IMR-90 (cell line): ENCODE results near the gene ARHGAP15. TPM values are rescaled to one million over a fixed set of nuclear protein-coding genes. Genes with fewer than 3 reads are reported as not detected.

Source experiments
- ATAC-seq: fragments of 200-7000 bp; cut with Tn5 transposase; 2 replicates; pipeline ENCODE4 v1.9.1; 2020; ENCODE audit warnings: low read depth, mild to moderate bottlenecking, moderate library complexity
- BruUV-seq: library from RNA; stranded (reverse); fragments of 400-500 nt; replicated peaks from 2 replicates; lab custom pipeline; 2021; lab: Mats Ljungman, UMichigan
- CTCF ChIA-PET: fragments of 300-600 bp; formaldehyde crosslinking; extraction: SDS; loops from one replicate; lab custom pipeline; 2021; ENCODE audit warnings: antibody characterized with exemption; lab: Yijun Ruan, JAX
- POLR2A ChIA-PET: fragments of 300-600 bp; sonication (Branson Sonifier 250); formaldehyde crosslinking; loops from one replicate; lab custom pipeline; 2022; ENCODE audit warnings: antibody characterized with exemption; ENCODE audit not compliant: unreplicated experiment; lab: Charles Lee
- DNase-seq: peaks from one replicate; pipeline ENCODE4 v3.0.0; 2013
- H2AFZ ChIP-seq: replicated peaks from 2 replicates; pipeline ENCODE3; 2013; ENCODE audit warnings: low read length, mild to moderate bottlenecking; ENCODE audit not compliant: poor library complexity
- H2AK5ac ChIP-seq: 2 replicates; pipeline ENCODE4 v1.6.1; 2013; ENCODE audit warnings: low read depth, low read length, inconsistent platforms
- H2AK9ac ChIP-seq: replicated peaks from 2 replicates; pipeline ENCODE3; 2013; ENCODE audit warnings: mild to moderate bottlenecking, low read depth, low read length, moderate library complexity; ENCODE audit not compliant: poor library complexity
- H2BK120ac ChIP-seq: 2 replicates; pipeline ENCODE4 v1.6.1; 2013; ENCODE audit warnings: low read depth, low read length, inconsistent platforms
- H2BK15ac ChIP-seq: 3 replicates; pipeline ENCODE4 v1.6.1; 2013; ENCODE audit warnings: low read depth, low read length, inconsistent platforms
- H2BK20ac ChIP-seq: 2 replicates; pipeline ENCODE4 v1.6.1; 2013; ENCODE audit warnings: low read depth, mild to moderate bottlenecking, inconsistent platforms, low read length, moderate library complexity
- H2BK5ac ChIP-seq: 2 replicates; pipeline ENCODE4 v1.6.1; 2013; ENCODE audit warnings: mild to moderate bottlenecking, low read depth, low read length, inconsistent platforms; ENCODE audit not compliant: poor library complexity, severe bottlenecking
- H3K14ac ChIP-seq: replicated peaks from 2 replicates; pipeline ENCODE4 v1.6.1; 2013; ENCODE audit warnings: low read depth, low read length, inconsistent platforms
- H3K18ac ChIP-seq: 2 replicates; pipeline ENCODE4 v1.6.1; 2013; ENCODE audit warnings: low read depth, low read length, control low read depth
- H3K23ac ChIP-seq: 2 replicates; pipeline ENCODE4 v1.6.1; 2013; ENCODE audit warnings: low read depth, low read length, inconsistent platforms
- H3K27ac ChIP-seq: 2 replicates; pipeline ENCODE4 v1.5.1; 2013; ENCODE audit warnings: mild to moderate bottlenecking, control low read depth, low read length; ENCODE audit not compliant: insufficient read depth
- H3K27me3 ChIP-seq: 2 replicates; pipeline ENCODE4 v1.6.1; 2013; ENCODE audit warnings: low read length; ENCODE audit not compliant: control insufficient read depth, insufficient read depth
- H3K36me3 ChIP-seq: 2 replicates; pipeline ENCODE4 v1.6.1; 2013; ENCODE audit warnings: low read length, mixed read lengths; ENCODE audit not compliant: control insufficient read depth, insufficient read depth
- H3K4ac ChIP-seq: 2 replicates; pipeline ENCODE4 v1.6.1; 2013; ENCODE audit warnings: low read depth, low read length, inconsistent platforms
- H3K4me1 ChIP-seq: 2 replicates; pipeline ENCODE4 v1.6.1; 2013; ENCODE audit warnings: low read length, mixed read lengths; ENCODE audit not compliant: control insufficient read depth, insufficient read depth
- H3K4me2 ChIP-seq: 2 replicates; pipeline ENCODE4 v1.6.1; 2013; ENCODE audit warnings: low read depth, mild to moderate bottlenecking, control low read depth, low read length, moderate library complexity
- H3K4me3 ChIP-seq: 2 replicates; pipeline ENCODE4 v1.5.1; 2013; ENCODE audit warnings: low read depth, mild to moderate bottlenecking, control low read depth, low read length, moderate library complexity; ENCODE audit not compliant: insufficient read depth
- H3K56ac ChIP-seq: 2 replicates; pipeline ENCODE4 v1.6.1; 2013; ENCODE audit warnings: low read length, inconsistent platforms; ENCODE audit not compliant: insufficient read depth; ENCODE audit errors: extremely low read depth
- H3K79me1 ChIP-seq, 2 experiments: 2 replicates each; pipeline ENCODE4 v1.6.1; 2013; ENCODE audit warnings: low read length in 2 of 2, inconsistent platforms in 1 of 2, low read depth in 1 of 2
- H3K9ac ChIP-seq: 2 replicates; pipeline ENCODE4 v1.6.1; 2013; ENCODE audit warnings: low read depth, low read length, control low read depth
- H3K9me1 ChIP-seq: 2 replicates; pipeline ENCODE4 v1.6.1; 2013; ENCODE audit warnings: low read length, inconsistent platforms; ENCODE audit not compliant: insufficient read depth
- H3K9me3 ChIP-seq: 2 replicates; pipeline ENCODE4 v1.6.1; 2013; ENCODE audit warnings: low read length; ENCODE audit not compliant: control insufficient read depth, insufficient read depth
- H4K20me1 ChIP-seq: 2 replicates; pipeline ENCODE4 v1.6.1; 2013; ENCODE audit warnings: low read length, inconsistent platforms; ENCODE audit not compliant: insufficient read depth
- H4K5ac ChIP-seq: 2 replicates; pipeline ENCODE4 v1.6.1; 2013; ENCODE audit warnings: mild to moderate bottlenecking, low read depth, low read length, control low read depth
- H4K8ac ChIP-seq, 2 experiments: 2 replicates each; pipeline ENCODE4 v1.6.1; 2013; ENCODE audit warnings: low read depth in 2 of 2, low read length in 2 of 2, control low read depth in 1 of 2, inconsistent platforms in 1 of 2
- H4K91ac ChIP-seq: 2 replicates; pipeline ENCODE4 v1.6.1; 2013; ENCODE audit warnings: low read depth, low read length, inconsistent platforms; ENCODE audit not compliant: insufficient read depth
- CHD1 ChIP-seq: IDR thresholded peaks from 2 replicates; pipeline ENCODE4 v1.6.1; 2012; ENCODE audit warnings: low read depth, low read length, improper control_type of control experiment
- CTCF ChIP-seq: conservative IDR thresholded peaks from 2 replicates; pipeline ENCODE4 v1.5.1; 2012; ENCODE audit warnings: mild to moderate bottlenecking, low read depth, low read length, improper control_type of control experiment
- FOS ChIP-seq: fragments of 150-350 bp; IDR thresholded peaks from 2 replicates; pipeline ENCODE4 v1.6.1; 2016; ENCODE audit warnings: low read depth, low read length
- MXI1 ChIP-seq: IDR thresholded peaks from 2 replicates; pipeline ENCODE4 v1.6.1; 2012; ENCODE audit warnings: low read depth, mild to moderate bottlenecking, low read length, moderate library complexity, borderline replicate concordance
- POLR2A ChIP-seq: IDR thresholded peaks from 2 replicates; pipeline ENCODE4 v1.6.1; 2012; ENCODE audit warnings: mild to moderate bottlenecking, low read depth, low read length
- RFX5 ChIP-seq: IDR thresholded peaks from 2 replicates; pipeline ENCODE4 v1.8.0; 2012; ENCODE audit warnings: low read depth, mild to moderate bottlenecking, low read length, moderate library complexity
- SMC3 ChIP-seq: fragments of 150-350 bp; IDR thresholded peaks from 2 replicates; pipeline ENCODE4 v1.6.1; 2016; ENCODE audit warnings: low read depth, mild to moderate bottlenecking, antibody characterized with exemption, low read length, moderate library complexity
- WGBS, 2 experiments: methylation state at CpG; one replicate each; pipeline versions ENCODE4 v1.1.5 to v1.1.7; 2013; ENCODE audit warnings: missing lambda C conversion rate in 2 of 2; ENCODE audit not compliant: insufficient read length in 1 of 2; ENCODE audit errors: extremely low coverage in 2 of 2; 5-methylcytosine and 5-hydroxymethylcytosine counted together
- dilution Hi-C: fragments of 300-500 bp; cut with HindIII; formaldehyde crosslinking; loops from one replicate; pipeline ENCODE4 v1.14.3; 2018; ENCODE audit warnings: low sequenced_read_pairs; ENCODE audit not compliant: unreplicated experiment
- in situ Hi-C: fragments of 300-500 bp; cut with MboI; formaldehyde crosslinking; loops from 3 replicates; pipeline ENCODE4 v1.14.3; 2019; ENCODE audit warnings: low sequenced_read_pairs, inconsistent platforms, mixed read lengths
- intact Hi-C: fragments of 100-400 bp; cut with micrococcal nuclease; formaldehyde crosslinking; loops from 2 replicates; pipeline ENCODE4 v1.10.0; 2022
- polyA plus RNA-seq, 3 experiments: library from polyadenylated mRNA; depleted of rRNA; stranded (reverse); fragments of >200 nt; gene quantifications; 2 replicates each; pipeline ENCODE4 v1.2.3, GENCODE V29; 2012; ENCODE audit warnings: low replicate concordance in 1 of 3
- total RNA-seq: library from RNA; depleted of rRNA; stranded (reverse); fragments of >200 nt; gene quantifications from 2 replicates; pipeline ENCODE4 v1.2.3, GENCODE V29; 2012

ARHGAP15 gene
- total and polyA plus RNA-seq, 2 of the 4 experiments (the other 2 are of a cell fraction) = not detected

DNA sequence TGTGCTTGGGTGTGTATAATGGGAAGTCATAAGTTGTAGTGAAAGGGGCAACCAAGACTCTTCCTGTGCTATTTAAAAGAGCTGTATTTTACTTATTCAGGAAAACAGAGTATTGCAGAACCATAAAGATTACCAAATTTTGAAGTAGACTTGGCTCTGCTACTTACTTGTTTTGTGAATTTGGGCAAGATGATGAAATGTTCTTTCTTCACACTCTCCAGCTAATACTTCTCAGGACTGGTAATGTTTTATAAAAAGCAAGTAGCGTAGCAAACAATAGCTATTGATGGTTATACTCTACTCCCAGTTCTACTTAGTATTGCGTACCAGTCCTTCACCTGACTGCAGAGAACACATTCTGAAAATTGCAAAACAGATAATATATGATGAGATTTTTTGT lies 374.1 kb downstream of the ARHGAP15 start:
- Histone ChIP-seq H4K8ac (no peak overlapping the region), H4K20me1 (no peaks in the 10 kb centered on the region), H3K27me3 (no peaks in the 10 kb centered on the region), H3K36me3 (no peaks in the 10 kb centered on the region), H3K4me2 (no peak overlapping the region), H3K4ac (no peak overlapping the region), H3K56ac (no peak overlapping the region), H3K18ac (no peak overlapping the region), H3K4me3 (no peak overlapping the region), H3K23ac (no peak overlapping the region), H3K9ac (no peak overlapping the region), H2BK15ac (no peak overlapping the region), H2BK5ac (no peak overlapping the region), H4K91ac (no peak overlapping the region), H3K9me3 (no peaks in the 10 kb centered on the region), H3K79me1 (no peaks in the 10 kb centered on the region), H3K4me1 (no peaks in the 10 kb centered on the region), H2AK5ac (no peak overlapping the region), H2BK120ac (no peak overlapping the region), H3K14ac (no peak overlapping the region), H2AFZ (no peak overlapping the region), H4K5ac (no peak overlapping the region), H2AK9ac (no peak overlapping the region), H2BK20ac (no peak overlapping the region), H3K27ac (no peak overlapping the region), H3K9me1 (no peaks in the 10 kb centered on the region)
- dilution Hi-C loops (no loop called here), intact Hi-C loops (no loop called here), in situ Hi-C loops (loop anchor here (25.0 kb wide), 1 partner anchor 1009 kb away; the partner anchor contains the start of gene ZEB2)
- ChIA-PET POLR2A (no interaction called here), CTCF (no interaction called here)
- WGBS, 2 experiments = no CpG with 5 or more reads among the region's 2 CpGs
- BruUV-seq = no TSS peak
- TF ChIP-seq SMC3 (no peak), FOS (no peak), RFX5 (no peak), POLR2A (no peak), MXI1 (no peak), CTCF (no peak), CHD1 (no peak)
- no peak for DNase-seq
- ATAC-seq = no peak
